Ishikawa (cell line): Measurements from ENCODE around the gene TRIM14.

Experiments
- CEBPB ChIP-seq: IDR thresholded peaks from 2 replicates; pipeline ENCODE4 v1.6.1; 2012
- CREB1 ChIP-seq: IDR thresholded peaks from 2 replicates; pipeline ENCODE4 v1.6.1; 2012; ENCODE audit warnings: low read depth
- EGR1 ChIP-seq: IDR thresholded peaks from 2 replicates; pipeline ENCODE4 v1.6.1; 2012
- EP300 ChIP-seq: IDR thresholded peaks from 2 replicates; pipeline ENCODE4 v1.6.1; 2012; ENCODE audit warnings: borderline replicate concordance
- FOXM1 ChIP-seq: IDR thresholded peaks from 2 replicates; pipeline ENCODE4 v1.6.1; 2012; ENCODE audit warnings: low read depth, borderline replicate concordance
- NFIC ChIP-seq: IDR thresholded peaks from 2 replicates; pipeline ENCODE4 v1.6.1; 2012
- RAD21 ChIP-seq: IDR thresholded peaks from 2 replicates; pipeline ENCODE4 v1.6.1; 2012; ENCODE audit warnings: low read depth
- TAF1 ChIP-seq: IDR thresholded peaks from 2 replicates; pipeline ENCODE4 v1.6.1; 2012; ENCODE audit warnings: low read depth, mild to moderate bottlenecking
- TCF12 ChIP-seq: IDR thresholded peaks from 2 replicates; pipeline ENCODE4 v1.6.1; 2012; ENCODE audit warnings: low read depth
- TEAD4 ChIP-seq: IDR thresholded peaks from 2 replicates; pipeline ENCODE4 v1.6.1; 2012
- YY1 ChIP-seq: IDR thresholded peaks from 2 replicates; pipeline ENCODE4 v1.6.1; 2012; ENCODE audit warnings: low read depth
- ZBTB7A ChIP-seq: IDR thresholded peaks from 2 replicates; pipeline ENCODE4 v1.6.1; 2012; ENCODE audit warnings: low read depth
- TF ChIP-seq, protein P1 (sequence below): IDR thresholded peaks from 2 replicates; pipeline ENCODE4 v1.6.1; 2012; ENCODE audit warnings: low read depth, mild to moderate bottlenecking
- TF ChIP-seq, protein P2 (sequence below): IDR thresholded peaks from 2 replicates; pipeline ENCODE4 v1.6.1; 2012
- TF ChIP-seq, protein P3 (sequence below): IDR thresholded peaks from 2 replicates; pipeline ENCODE4 v1.6.1; 2012

TRIM14 gene

DNA sequence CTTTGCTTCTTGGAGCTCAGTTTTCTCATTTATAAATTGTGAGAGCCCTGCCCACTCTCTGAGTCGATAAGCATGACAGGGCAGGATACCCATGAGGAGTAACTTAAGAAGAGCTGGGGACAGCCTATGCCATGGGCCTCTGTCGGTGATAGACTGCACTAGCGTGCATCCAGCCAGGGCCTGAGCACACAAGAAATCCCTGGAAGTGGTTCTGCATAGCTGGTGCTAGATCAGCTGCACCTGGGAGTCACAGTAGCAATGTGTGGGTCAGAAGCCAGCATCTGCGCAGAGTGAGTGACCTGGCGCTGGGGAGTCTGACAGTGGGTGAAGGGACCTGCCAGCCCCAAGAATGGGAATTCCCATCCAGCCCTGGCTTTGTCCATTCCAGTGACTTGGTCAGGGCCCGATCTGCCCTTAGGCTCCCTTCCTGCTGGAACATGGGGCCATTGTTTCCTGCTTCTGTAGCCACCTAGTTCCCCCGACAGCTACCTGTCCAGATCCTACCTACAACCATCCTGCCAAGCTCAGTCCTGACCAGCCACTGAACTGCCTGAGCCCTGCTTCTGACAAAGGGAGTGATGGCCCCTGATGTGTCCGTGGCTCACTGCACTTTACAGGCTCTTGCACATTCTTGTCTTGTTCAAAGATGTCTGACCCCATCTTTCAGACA, 98.4 kb downstream of the TRIM14 start:
- TF ChIP-seq CREB1, result no peak
- no peak for TF ChIP-seq ZBTB7A
- no peak for TF ChIP-seq CEBPB
- TF ChIP-seq NFIC, result no peak
- TF ChIP-seq TAF1, result no peak
- TF ChIP-seq, protein P1, sequence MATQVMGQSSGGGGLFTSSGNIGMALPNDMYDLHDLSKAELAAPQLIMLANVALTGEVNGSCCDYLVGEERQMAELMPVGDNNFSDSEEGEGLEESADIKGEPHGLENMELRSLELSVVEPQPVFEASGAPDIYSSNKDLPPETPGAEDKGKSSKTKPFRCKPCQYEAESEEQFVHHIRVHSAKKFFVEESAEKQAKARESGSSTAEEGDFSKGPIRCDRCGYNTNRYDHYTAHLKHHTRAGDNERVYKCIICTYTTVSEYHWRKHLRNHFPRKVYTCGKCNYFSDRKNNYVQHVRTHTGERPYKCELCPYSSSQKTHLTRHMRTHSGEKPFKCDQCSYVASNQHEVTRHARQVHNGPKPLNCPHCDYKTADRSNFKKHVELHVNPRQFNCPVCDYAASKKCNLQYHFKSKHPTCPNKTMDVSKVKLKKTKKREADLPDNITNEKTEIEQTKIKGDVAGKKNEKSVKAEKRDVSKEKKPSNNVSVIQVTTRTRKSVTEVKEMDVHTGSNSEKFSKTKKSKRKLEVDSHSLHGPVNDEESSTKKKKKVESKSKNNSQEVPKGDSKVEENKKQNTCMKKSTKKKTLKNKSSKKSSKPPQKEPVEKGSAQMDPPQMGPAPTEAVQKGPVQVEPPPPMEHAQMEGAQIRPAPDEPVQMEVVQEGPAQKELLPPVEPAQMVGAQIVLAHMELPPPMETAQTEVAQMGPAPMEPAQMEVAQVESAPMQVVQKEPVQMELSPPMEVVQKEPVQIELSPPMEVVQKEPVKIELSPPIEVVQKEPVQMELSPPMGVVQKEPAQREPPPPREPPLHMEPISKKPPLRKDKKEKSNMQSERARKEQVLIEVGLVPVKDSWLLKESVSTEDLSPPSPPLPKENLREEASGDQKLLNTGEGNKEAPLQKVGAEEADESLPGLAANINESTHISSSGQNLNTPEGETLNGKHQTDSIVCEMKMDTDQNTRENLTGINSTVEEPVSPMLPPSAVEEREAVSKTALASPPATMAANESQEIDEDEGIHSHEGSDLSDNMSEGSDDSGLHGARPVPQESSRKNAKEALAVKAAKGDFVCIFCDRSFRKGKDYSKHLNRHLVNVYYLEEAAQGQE, result no peak
- TF ChIP-seq, protein P2, sequence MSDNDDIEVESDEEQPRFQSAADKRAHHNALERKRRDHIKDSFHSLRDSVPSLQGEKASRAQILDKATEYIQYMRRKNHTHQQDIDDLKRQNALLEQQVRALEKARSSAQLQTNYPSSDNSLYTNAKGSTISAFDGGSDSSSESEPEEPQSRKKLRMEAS, result no peak
- no peak for TF ChIP-seq FOXM1
- no peak for TF ChIP-seq YY1
- no peak for TF ChIP-seq EGR1
- TF ChIP-seq TCF12, result no peak
- TF ChIP-seq, protein P3, sequence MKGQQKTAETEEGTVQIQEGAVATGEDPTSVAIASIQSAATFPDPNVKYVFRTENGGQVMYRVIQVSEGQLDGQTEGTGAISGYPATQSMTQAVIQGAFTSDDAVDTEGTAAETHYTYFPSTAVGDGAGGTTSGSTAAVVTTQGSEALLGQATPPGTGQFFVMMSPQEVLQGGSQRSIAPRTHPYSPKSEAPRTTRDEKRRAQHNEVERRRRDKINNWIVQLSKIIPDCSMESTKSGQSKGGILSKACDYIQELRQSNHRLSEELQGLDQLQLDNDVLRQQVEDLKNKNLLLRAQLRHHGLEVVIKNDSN, result no peak
- TF ChIP-seq EP300, result no peak
- no peak for TF ChIP-seq RAD21
- TF ChIP-seq TEAD4, result no peak
